Measurements from ENCODE around the gene TBX5. TPM values are rescaled to one million over a fixed set of nuclear protein-coding genes. Genes with fewer than 3 reads are reported as not detected.
A peak's percentile ranks its signal among the peaks of the same experiment; 100 is the strongest.

The TBX5 gene
- total and polyA plus RNA-seq, 8 donors = 16.8 to 63.0 (median 55.4) TPM

GRCh38 chr12:114347861-114348260 is 58.1 kb downstream of the TBX5 start:
- no peak for DNase-seq
- intact Hi-C loops (cut with DNase I) = no loop called here
- no peak overlapping the region for H3K4me3 ChIP-seq
- ATAC-seq = no peak
- H3K4me1 ChIP-seq = no peaks in the 10 kb centered on the region
- no peaks in the 10 kb centered on the region for H3K27me3 ChIP-seq
- H3K36me3 ChIP-seq = no peaks in the 10 kb centered on the region
- no peak for TF ChIP-seq CTCF (IDR thresholded peaks at IDR 0.05)
- H3K27ac ChIP-seq = no peak overlapping the region
- H3K9me3 ChIP-seq = no peaks in the 10 kb centered on the region

DNA sequence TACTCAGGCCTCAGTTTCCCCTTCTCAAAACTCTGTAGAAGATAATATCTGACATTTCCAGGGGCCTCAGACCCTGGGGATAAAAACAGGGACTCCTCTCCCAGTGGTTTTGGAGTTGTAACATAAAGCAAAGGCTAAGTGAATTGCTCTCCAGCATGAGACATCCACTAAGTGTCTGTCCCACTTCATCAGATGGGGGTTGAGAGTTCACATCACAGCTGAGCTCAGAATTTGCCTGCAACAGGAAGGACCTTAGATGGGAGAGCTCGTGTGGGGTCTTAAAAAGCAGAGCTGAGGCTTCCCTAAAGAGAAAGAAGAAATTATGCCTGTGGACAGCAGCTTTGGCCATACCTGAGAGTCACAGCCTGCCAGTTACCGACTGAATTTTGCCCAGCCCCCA is 61.1 kb downstream of the TBX5 start:
- no peak overlapping the region for H3K4me3 ChIP-seq
- no peak overlapping the region for H3K27ac ChIP-seq
- no peaks in the 10 kb centered on the region for H3K4me1 ChIP-seq
- TF ChIP-seq CTCF (IDR thresholded peaks at IDR 0.05) = no peak
- intact Hi-C loops (cut with DNase I) = no loop called here
- no peaks in the 10 kb centered on the region for H3K36me3 ChIP-seq
- H3K9me3 ChIP-seq = no peaks in the 10 kb centered on the region
- DNase-seq = peak in 2 of 4 donors; percentile 83 to 92
- H3K27me3 ChIP-seq = peaks cover 0 to 6% of the 10 kb centered on the region in 2 donors
- peak; percentile 21 for ATAC-seq

DNA sequence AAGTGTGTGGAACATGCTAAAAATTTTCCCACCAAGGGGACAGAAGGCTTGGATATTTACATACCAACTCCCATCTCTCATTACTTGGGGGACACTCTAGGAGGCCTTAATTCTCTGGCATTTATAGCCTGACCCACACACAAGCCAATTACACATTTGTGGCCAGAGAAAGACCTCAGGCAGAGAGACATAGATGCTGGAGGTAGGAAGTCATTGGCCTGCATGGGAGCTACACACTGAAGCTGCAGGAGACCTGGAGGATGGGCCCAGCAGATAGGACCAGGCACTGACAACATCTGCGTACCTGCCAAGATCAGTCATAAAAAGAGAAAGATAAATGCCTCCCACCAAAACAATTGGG is 61.7 kb downstream of the TBX5 start:
- ATAC-seq = no peak
- Histone ChIP-seq H3K4me1 (no peaks in the 10 kb centered on the region), H3K4me3 (no peak overlapping the region), H3K36me3 (no peaks in the 10 kb centered on the region), H3K27me3 (peaks cover 0 to 6% of the 10 kb centered on the region in 2 donors), H3K9me3 (no peaks in the 10 kb centered on the region), H3K27ac (no peak overlapping the region)
- TF ChIP-seq CTCF (IDR thresholded peaks at IDR 0.05) = no peak
- no peak for DNase-seq
- intact Hi-C loops (cut with DNase I) = no loop called here

DNA sequence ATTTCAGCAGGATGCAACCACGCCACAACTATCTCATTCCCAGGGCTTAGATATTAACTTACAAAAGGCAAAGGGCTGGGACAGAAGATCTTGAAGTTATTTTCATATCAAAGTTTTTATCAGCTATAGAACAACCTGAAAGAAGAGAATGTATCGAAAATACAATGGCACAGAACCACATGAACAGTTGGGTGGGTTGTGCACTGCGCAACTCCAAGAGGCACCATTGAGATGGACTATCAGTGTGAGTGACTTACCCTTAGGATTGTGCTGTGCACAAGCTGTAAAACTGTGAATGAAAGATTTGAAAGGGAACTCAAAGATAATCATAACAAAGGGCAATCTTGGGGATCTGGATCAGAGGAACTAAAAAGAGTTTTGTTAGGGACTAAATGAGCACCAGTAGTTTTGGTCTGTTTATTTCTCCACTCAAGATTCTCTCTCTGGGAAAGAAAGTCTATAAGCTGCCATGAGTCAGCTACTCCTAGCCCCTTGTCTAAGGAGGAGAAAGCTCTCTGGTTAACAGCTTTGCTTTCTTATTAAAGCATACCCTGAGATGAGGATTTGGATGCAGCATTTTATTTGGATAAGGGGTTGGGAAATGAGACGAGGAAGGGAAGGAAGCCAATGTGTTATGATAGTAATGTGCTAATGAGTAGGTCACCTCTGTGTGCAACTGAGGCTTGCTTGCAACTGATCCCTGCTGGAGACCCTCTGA is 62.2 kb downstream of the TBX5 start:
- intact Hi-C loops (cut with DNase I) = no loop called here
- no peak for TF ChIP-seq CTCF (IDR thresholded peaks at IDR 0.05)
- no peaks in the 10 kb centered on the region for H3K9me3 ChIP-seq
- H3K36me3 ChIP-seq = no peaks in the 10 kb centered on the region
- no peak overlapping the region for H3K4me3 ChIP-seq
- peaks cover 0 to 6% of the 10 kb centered on the region in 2 donors for H3K27me3 ChIP-seq
- H3K4me1 ChIP-seq = no peaks in the 10 kb centered on the region
- DNase-seq = peak in 1 of 4 donors; percentile 30
- H3K27ac ChIP-seq = no peak overlapping the region
- ATAC-seq = peak; percentile 42

DNA sequence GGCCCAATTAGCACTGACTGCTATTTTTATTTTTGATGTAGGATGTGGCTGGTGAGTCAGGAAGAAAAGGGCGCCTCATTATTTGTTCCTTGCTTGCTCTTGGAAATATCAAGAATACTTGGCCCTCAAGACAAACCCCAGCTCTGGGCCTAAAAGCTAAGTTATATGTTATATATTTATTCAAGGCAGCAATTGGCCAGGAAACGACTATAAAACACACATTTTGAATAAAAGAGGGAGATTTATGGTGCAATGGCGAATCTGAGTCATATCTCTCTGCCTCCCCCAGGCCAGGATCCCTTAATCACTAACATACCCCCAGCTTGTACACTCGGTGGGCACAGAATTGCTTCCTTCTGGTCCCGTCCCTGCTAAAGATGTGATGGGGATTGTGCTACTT is 63.3 kb downstream of the TBX5 start:
- intact Hi-C loops (cut with DNase I) = no loop called here
- no peaks in the 10 kb centered on the region for H3K9me3 ChIP-seq
- H3K27ac ChIP-seq = no peak overlapping the region
- no peaks in the 10 kb centered on the region for H3K36me3 ChIP-seq
- TF ChIP-seq CTCF (IDR thresholded peaks at IDR 0.05) = no peak
- no peak overlapping the region for H3K4me3 ChIP-seq
- H3K4me1 ChIP-seq = no peaks in the 10 kb centered on the region
- no peak for DNase-seq
- no peak for ATAC-seq
- peaks cover 0 to 6% of the 10 kb centered on the region in 2 donors for H3K27me3 ChIP-seq
